Endodermal cell (in vitro differentiated cells): Measurements from ENCODE around the gene CCDC92B. TPM values are rescaled to one million over a fixed set of nuclear protein-coding genes. Genes with fewer than 3 reads are reported as not detected.
"Not testable (repeated sequence)": the region's sequence is repeated elsewhere in the genome, so short reads cannot be mapped to it uniquely, and the experiment has no call there.

Experiments
- DNase-seq: peaks from one replicate; pipeline ENCODE4 v3.0.0-alpha.2; 2017
- H3K27ac ChIP-seq: 2 replicates; pipeline ENCODE4 v1.5.1; 2013; ENCODE audit warnings: mild to moderate bottlenecking, low read depth, low read length, moderate library complexity
- H3K27me3 ChIP-seq: 2 replicates; pipeline ENCODE4 v1.6.1; 2013; ENCODE audit warnings: mild to moderate bottlenecking, low read length, moderate library complexity; ENCODE audit not compliant: insufficient read depth, control insufficient read depth, poor library complexity, severe bottlenecking
- H3K36me3 ChIP-seq: 2 replicates; pipeline ENCODE4 v1.7.0; 2013; ENCODE audit warnings: mild to moderate bottlenecking, low read length, moderate library complexity; ENCODE audit not compliant: control insufficient read depth, insufficient read depth
- H3K4me1 ChIP-seq: one replicate; pipeline ENCODE4 v1.7.0; 2013; ENCODE audit warnings: low read length; ENCODE audit not compliant: control insufficient read depth, insufficient read depth
- H3K4me3 ChIP-seq: 2 replicates; pipeline ENCODE4 v1.5.1; 2013; ENCODE audit warnings: mild to moderate bottlenecking, low read length, moderate library complexity
- H3K9ac ChIP-seq: 2 replicates; pipeline ENCODE4 v1.6.1; 2013; ENCODE audit warnings: mild to moderate bottlenecking, low read length, moderate library complexity; ENCODE audit not compliant: poor library complexity, severe bottlenecking; ENCODE audit errors: extremely low read depth
- H3K9me3 ChIP-seq: 2 replicates; pipeline ENCODE4 v1.6.1; 2013; ENCODE audit warnings: mild to moderate bottlenecking, low read length, moderate library complexity; ENCODE audit not compliant: control insufficient read depth
- H3K27ac Mint-ChIP-seq: 2 replicates; pipeline ENCODE4 v1.8.0; 2020; ENCODE audit warnings: mixed read lengths
- H3K27me3 Mint-ChIP-seq: 2 replicates; pipeline ENCODE4 v1.8.0; 2021; ENCODE audit warnings: mild to moderate bottlenecking, mixed read lengths; ENCODE audit not compliant: insufficient read depth
- H3K36me3 Mint-ChIP-seq: 2 replicates; pipeline ENCODE4 v1.8.0; 2020; ENCODE audit warnings: low read depth, mixed read lengths
- H3K4me1 Mint-ChIP-seq: 2 replicates; pipeline ENCODE4 v1.8.0; 2020; ENCODE audit warnings: mixed read lengths
- H3K4me3 Mint-ChIP-seq: 2 replicates; pipeline ENCODE4 v1.8.0; 2020; ENCODE audit warnings: mild to moderate bottlenecking, moderate library complexity, mixed read lengths
- H3K9me3 Mint-ChIP-seq: 2 replicates; pipeline ENCODE4 v1.8.0; 2020; ENCODE audit warnings: mild to moderate bottlenecking, mixed read lengths
- WGBS, 2 experiments: methylation state at CpG; one replicate each; pipeline versions ENCODE4 v1.1.5 to v1.1.7; 2013; ENCODE audit warnings: missing lambda C conversion rate in 2 of 2, mixed read lengths in 1 of 2; ENCODE audit not compliant: insufficient coverage in 1 of 2, insufficient read length in 1 of 2; 5-methylcytosine and 5-hydroxymethylcytosine counted together
- total RNA-seq, 2 donors: library from RNA; stranded (reverse); fragmentation: NEBNext Ultra II Directional in 1 of 2; extraction: Animal tissue kit (Norgen Biotek cat#: 25700) in 1 of 2; gene quantifications; 2 replicates in 1 of 2; 3 replicates in 1 of 2; pipeline ENCODE4 v1.2.1, GENCODE V29; 2021
- TF ChIP-seq, protein P1 (sequence below): fragments of 200-600 bp; sonication (generic); conservative IDR thresholded peaks from 2 replicates; pipeline ENCODE4 v1.5.0; 2021; ENCODE audit warnings: antibody characterized with exemption, mild to moderate bottlenecking

Gene CCDC92B
- total RNA-seq, 2 donors from 2014 or later: 4.3 to 5.8 TPM

DNA sequence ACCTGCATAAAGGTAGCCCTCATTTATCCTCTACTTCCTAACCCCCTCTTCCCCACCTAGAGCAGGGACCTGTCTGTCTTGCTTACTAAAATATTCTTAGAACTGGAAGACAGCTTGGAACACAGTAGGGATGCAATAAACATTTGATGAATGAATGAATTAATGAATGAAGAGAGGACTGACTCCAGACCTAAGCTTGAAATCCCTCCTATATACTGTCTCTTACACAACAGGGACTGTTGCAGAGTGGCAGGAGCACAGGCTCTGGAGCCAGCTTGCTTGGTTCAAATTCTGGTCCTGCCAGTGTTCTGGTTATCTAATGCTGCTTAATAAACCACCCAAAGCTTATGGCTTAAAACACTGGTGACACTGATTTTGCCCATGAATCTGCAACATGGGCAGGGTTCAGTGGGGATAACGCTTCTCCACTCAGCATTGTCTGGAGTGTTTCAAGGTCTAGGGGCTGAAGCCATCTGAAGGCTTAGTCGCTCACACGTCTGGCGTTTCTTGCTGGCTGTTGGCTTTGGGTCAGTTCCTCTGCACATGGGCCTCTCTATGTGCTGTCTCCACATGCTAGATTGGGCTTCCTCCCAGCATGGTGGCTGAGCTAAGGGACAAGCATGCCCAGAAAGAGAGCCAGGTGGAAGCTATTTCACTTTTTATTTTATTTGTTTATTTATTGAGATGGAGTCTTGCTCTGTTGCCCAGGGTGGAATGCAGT lies 34.0 kb upstream of the CCDC92B start:
- WGBS, 2 experiments: 90 to 93% methylated on average over 4 of the region's 4 CpGs
- H3K4me1 ChIP-seq: peaks cover 3% of the 10 kb centered on the region
- H3K27me3 Mint-ChIP-seq: peaks cover 5% of the 10 kb centered on the region

DNA sequence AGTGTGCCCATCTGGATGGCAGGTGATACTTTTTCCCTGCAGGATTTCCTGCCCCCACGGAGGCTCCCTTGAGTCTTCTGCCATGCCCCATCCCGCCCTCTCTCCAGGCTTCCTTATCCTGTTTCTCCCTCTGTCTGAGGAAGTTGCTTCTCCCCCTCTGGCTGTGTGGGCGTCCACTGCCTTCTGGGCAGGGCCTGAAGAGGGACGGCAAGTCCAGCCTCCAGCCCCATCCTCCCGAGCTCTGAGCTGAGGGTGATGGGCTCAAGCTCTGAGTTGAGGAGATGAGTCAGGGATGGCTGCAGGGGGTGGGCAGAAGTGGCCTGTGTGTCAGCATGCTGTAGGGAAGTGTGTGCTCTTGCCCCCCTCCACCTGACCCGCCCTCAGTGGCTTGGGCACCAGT lies 32.6 kb upstream of the CCDC92B start:
- H3K27me3 ChIP-seq: no peaks in the 10 kb centered on the region
- Mint-ChIP-seq H3K4me1 (peaks cover 1% of the 10 kb centered on the region), H3K4me3 (no peak overlapping the region), H3K9me3 (no peaks in the 10 kb centered on the region), H3K36me3 (no peaks in the 10 kb centered on the region), H3K27me3 (peaks cover 9% of the 10 kb centered on the region), H3K27ac (no peak overlapping the region)
- TF ChIP-seq, protein P1, sequence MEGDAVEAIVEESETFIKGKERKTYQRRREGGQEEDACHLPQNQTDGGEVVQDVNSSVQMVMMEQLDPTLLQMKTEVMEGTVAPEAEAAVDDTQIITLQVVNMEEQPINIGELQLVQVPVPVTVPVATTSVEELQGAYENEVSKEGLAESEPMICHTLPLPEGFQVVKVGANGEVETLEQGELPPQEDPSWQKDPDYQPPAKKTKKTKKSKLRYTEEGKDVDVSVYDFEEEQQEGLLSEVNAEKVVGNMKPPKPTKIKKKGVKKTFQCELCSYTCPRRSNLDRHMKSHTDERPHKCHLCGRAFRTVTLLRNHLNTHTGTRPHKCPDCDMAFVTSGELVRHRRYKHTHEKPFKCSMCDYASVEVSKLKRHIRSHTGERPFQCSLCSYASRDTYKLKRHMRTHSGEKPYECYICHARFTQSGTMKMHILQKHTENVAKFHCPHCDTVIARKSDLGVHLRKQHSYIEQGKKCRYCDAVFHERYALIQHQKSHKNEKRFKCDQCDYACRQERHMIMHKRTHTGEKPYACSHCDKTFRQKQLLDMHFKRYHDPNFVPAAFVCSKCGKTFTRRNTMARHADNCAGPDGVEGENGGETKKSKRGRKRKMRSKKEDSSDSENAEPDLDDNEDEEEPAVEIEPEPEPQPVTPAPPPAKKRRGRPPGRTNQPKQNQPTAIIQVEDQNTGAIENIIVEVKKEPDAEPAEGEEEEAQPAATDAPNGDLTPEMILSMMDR: no peak
- 42 to 68% methylated on average over 4 to 6 of the region's 6 CpGs for WGBS, 2 experiments
- no peak overlapping the region for H3K4me3 ChIP-seq
- no peak overlapping the region for H3K27ac ChIP-seq
- DNase-seq: no peak
- H3K9ac ChIP-seq: no peak overlapping the region
- H3K9me3 ChIP-seq: no peaks in the 10 kb centered on the region
- no peaks in the 10 kb centered on the region for H3K36me3 ChIP-seq
- peaks cover 3% of the 10 kb centered on the region for H3K4me1 ChIP-seq

More for the DNA sequence above, 34.0 kb upstream of the CCDC92B start:
- DNase-seq: no peak
- no peaks in the 10 kb centered on the region for H3K9me3 ChIP-seq
- Mint-ChIP-seq H3K4me1 (no peaks in the 10 kb centered on the region), H3K9me3 (no peaks in the 10 kb centered on the region), H3K4me3 (no peak overlapping the region), H3K27ac (no peak overlapping the region), H3K36me3 (no peaks in the 10 kb centered on the region)
- H3K36me3 ChIP-seq: no peaks in the 10 kb centered on the region
- no peak overlapping the region for H3K4me3 ChIP-seq
- TF ChIP-seq, protein P1: no peak
- no peaks in the 10 kb centered on the region for H3K27me3 ChIP-seq
- H3K9ac ChIP-seq: no peak overlapping the region
- H3K27ac ChIP-seq: no peak overlapping the region

DNA sequence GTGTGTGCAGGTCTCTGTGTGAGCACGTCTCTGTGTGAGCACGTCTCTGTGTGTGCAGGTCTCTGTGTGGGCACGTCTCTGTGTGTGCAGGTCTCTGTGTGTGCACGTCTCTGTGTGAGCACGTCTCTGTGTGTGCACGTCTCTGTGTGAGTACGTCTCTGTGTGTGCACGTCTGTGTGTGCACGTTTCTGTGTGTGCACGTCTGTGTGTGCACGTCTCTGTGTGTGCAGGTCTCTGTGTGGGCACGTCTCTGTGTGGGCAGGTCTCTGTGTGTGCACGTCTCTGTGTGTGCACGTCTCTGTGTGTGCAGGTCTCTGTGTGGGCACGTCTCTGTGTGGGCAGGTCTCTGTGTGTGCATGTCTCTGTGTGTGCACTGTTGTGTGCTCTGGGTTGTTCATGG lies 32.1 kb upstream of the CCDC92B start:
- not testable (repeated sequence) for H3K4me3 ChIP-seq, H3K9me3 ChIP-seq, H3K9me3 Mint-ChIP-seq, H3K27ac Mint-ChIP-seq, H3K9ac ChIP-seq, DNase-seq, H3K4me1 Mint-ChIP-seq, H3K27me3 ChIP-seq, H3K4me1 ChIP-seq, H3K27ac ChIP-seq, H3K4me3 Mint-ChIP-seq, H3K36me3 Mint-ChIP-seq, H3K36me3 ChIP-seq
- WGBS, 2 experiments: 91 to 96% methylated on average over 8 to 15 of the region's 15 CpGs
- peaks cover 11% of the 10 kb centered on the region for H3K27me3 Mint-ChIP-seq
